Endothelial cell of umbilical vein (primary cell): Measurements from ENCODE around the gene POLE4. TPM values are rescaled to one million over a fixed set of nuclear protein-coding genes. Genes with fewer than 3 reads are reported as not detected.

Source experiments
- BruUV-seq: library from RNA; stranded (reverse); fragments of 400-500 nt; replicated peaks from 2 replicates; lab custom pipeline; 2021; lab: Mats Ljungman, UMichigan
- CTCF ChIA-PET: fragments of 300-600, 350-600 bp; sonication (Branson Sonifier 250); formaldehyde crosslinking; loops from one replicate; lab custom pipeline; 2021; ENCODE audit warnings: antibody characterized with exemption, inconsistent platforms; lab: Charles Lee
- POLR2A ChIA-PET: fragments of 300-600, 350-600 bp; sonication (Branson Sonifier 250); formaldehyde crosslinking; loops from one replicate; lab custom pipeline; 2021; ENCODE audit warnings: antibody characterized with exemption, inconsistent platforms; lab: Charles Lee
- DNase-seq: peaks from one replicate; pipeline ENCODE4 v3.0.0-alpha.2; 2011; ENCODE audit warnings: low read depth, low spot score
- FAIRE-seq: peaks from 2 replicates; lab custom pipeline; 2011; peaks lifted over from hg19 to GRCh38; lab: Jason Lieb, UNC
- H2AFZ ChIP-seq: 2 replicates; pipeline ENCODE4 v1.6.0; 2012; ENCODE audit warnings: low read depth, low read length, control low read depth, inconsistent platforms
- H3K27ac ChIP-seq: 2 replicates; pipeline ENCODE4 v1.5.1; 2011; ENCODE audit warnings: low read depth, mild to moderate bottlenecking, control low read depth, low read length, moderate library complexity; ENCODE audit not compliant: insufficient read depth
- H3K27me3 ChIP-seq, 2 experiments: 2 replicates each; pipeline versions ENCODE4 v1.6.0 to v1.6.1; 2011; ENCODE audit warnings: low read length in 2 of 2, mixed read lengths in 1 of 2; ENCODE audit not compliant: control insufficient read depth in 2 of 2, insufficient read depth in 2 of 2
- H3K36me3 ChIP-seq, 2 experiments: 2 replicates in 1 of 2; 3 replicates in 1 of 2; pipeline ENCODE4 v1.5.1; 2011; ENCODE audit warnings: low read length in 2 of 2, mild to moderate bottlenecking in 1 of 2, moderate library complexity in 1 of 2; ENCODE audit not compliant: control insufficient read depth in 2 of 2, insufficient read depth in 2 of 2; ENCODE audit errors: extremely low read depth in 1 of 2
- H3K4me1 ChIP-seq: 3 replicates; pipeline ENCODE4 v1.5.1; 2011; ENCODE audit warnings: mild to moderate bottlenecking, low read length; ENCODE audit not compliant: control insufficient read depth, insufficient read depth; ENCODE audit errors: extremely low read depth
- H3K4me2 ChIP-seq: 2 replicates; pipeline ENCODE4 v1.6.1; 2011; ENCODE audit warnings: low read length, control low read depth, mixed read lengths; ENCODE audit not compliant: insufficient read depth
- H3K4me3 ChIP-seq, 3 experiments: fragments of 200-600 bp in 1 of 3; sonication (generic), shearing (Covaris generic) in 1 of 3; replicated peaks in 1 of 3; 2 replicates each; pipeline ENCODE4 v1.5.1; 2011 to 2016; ENCODE audit warnings: control low read depth in 3 of 3, low read length in 3 of 3, mild to moderate bottlenecking in 2 of 3, inconsistent platforms in 1 of 3, low read depth in 1 of 3, moderate library complexity in 1 of 3; ENCODE audit not compliant: insufficient read depth in 1 of 3
- H3K79me2 ChIP-seq: 2 replicates; pipeline ENCODE4 v1.6.0; 2012; ENCODE audit warnings: low read length, inconsistent platforms; ENCODE audit not compliant: control insufficient read depth, insufficient read depth
- H3K9ac ChIP-seq: replicated peaks from 2 replicates; pipeline ENCODE3; 2011; ENCODE audit warnings: low read length, control low read depth; ENCODE audit not compliant: insufficient read depth; ENCODE audit errors: extremely low read depth
- H3K9me1 ChIP-seq: replicated peaks from 3 replicates; pipeline ENCODE4 v1.6.0; 2011; ENCODE audit warnings: mild to moderate bottlenecking, low read length; ENCODE audit not compliant: control insufficient read depth, insufficient read depth; ENCODE audit errors: extremely low read depth
- H3K9me3 ChIP-seq: replicated peaks from 2 replicates; pipeline ENCODE4 v1.5.1; 2012; ENCODE audit warnings: low read length, inconsistent platforms; ENCODE audit not compliant: control insufficient read depth, insufficient read depth
- H4K20me1 ChIP-seq: replicated peaks from 2 replicates; pipeline ENCODE3; 2011; ENCODE audit warnings: mild to moderate bottlenecking, low read length; ENCODE audit not compliant: control insufficient read depth, insufficient read depth; ENCODE audit errors: extremely low read depth
- CTCF ChIP-seq, 2 donors: IDR thresholded peaks; 1 replicate in 1 of 2; 2 replicates in 1 of 2; pipeline ENCODE4 v1.5.1; 2011; ENCODE audit warnings: low read length in 2 of 2, mild to moderate bottlenecking in 2 of 2, moderate library complexity in 2 of 2, control low read depth in 1 of 2, inconsistent platforms in 1 of 2, low read depth in 1 of 2; ENCODE audit not compliant: insufficient read depth in 1 of 2; ENCODE audit errors: extremely low read depth in 1 of 2
- EZH2 ChIP-seq: IDR thresholded peaks from 2 replicates; pipeline ENCODE4 v1.6.1; 2012; ENCODE audit warnings: borderline replicate concordance, low read depth, mild to moderate bottlenecking, moderate library complexity, low read length, inconsistent platforms; ENCODE audit not compliant: severe bottlenecking
- GATA2 ChIP-seq: IDR thresholded peaks from 2 replicates; pipeline ENCODE4 v1.7.0; 2011; ENCODE audit warnings: low read depth, mild to moderate bottlenecking, moderate library complexity, mixed read lengths, low read length; ENCODE audit not compliant: insufficient read length, insufficient read depth
- MYC ChIP-seq: IDR thresholded peaks from one replicate; pipeline ENCODE4 v1.6.1; 2011; ENCODE audit warnings: mild to moderate bottlenecking, low read depth, low read length
- POLR2A ChIP-seq: IDR thresholded peaks from 2 replicates; pipeline ENCODE4 v1.6.1; 2012; ENCODE audit warnings: low read depth, mild to moderate bottlenecking, control low read depth, low read length
- POLR2AphosphoS5 ChIP-seq: IDR thresholded peaks from 2 replicates; pipeline ENCODE4 v1.6.1; 2012; ENCODE audit warnings: low read depth, mild to moderate bottlenecking, control low read depth, low read length, moderate library complexity; ENCODE audit not compliant: insufficient read depth
- dilution Hi-C: fragments of 300-500 bp; cut with MboI; formaldehyde crosslinking; loops from one replicate; pipeline ENCODE4 v1.15.0; 2019; ENCODE audit warnings: low sequenced_read_pairs; ENCODE audit not compliant: extremely low pct_ligation_motif_present
- intact Hi-C: fragments of 100-400 bp; cut with micrococcal nuclease; formaldehyde crosslinking; loops from one replicate; pipeline ENCODE4 v1.10.0; 2022
- polyA plus RNA-seq, 4 experiments: library from polyadenylated mRNA; depleted of rRNA in 3 of 4; stranded (reverse) in 3 of 4; unstranded in 1 of 4; fragments of >200 nt; gene quantifications; 2 replicates each; pipeline versions ENCODE4 v1.2.1 to v1.2.3, GENCODE V29; 2011 to 2012; ENCODE audit warnings: missing spikeins in 1 of 4
- total RNA-seq: library from RNA; stranded (reverse); gene quantifications from 2 replicates; pipeline ENCODE4 v1.2.3, GENCODE V29; 2021

POLE4 gene
- total and polyA plus RNA-seq, 2 donors (not counting 3 experiments of a cell fraction or from before 2014, with no cell fraction given) = 21.4 to 42.6 TPM

DNA sequence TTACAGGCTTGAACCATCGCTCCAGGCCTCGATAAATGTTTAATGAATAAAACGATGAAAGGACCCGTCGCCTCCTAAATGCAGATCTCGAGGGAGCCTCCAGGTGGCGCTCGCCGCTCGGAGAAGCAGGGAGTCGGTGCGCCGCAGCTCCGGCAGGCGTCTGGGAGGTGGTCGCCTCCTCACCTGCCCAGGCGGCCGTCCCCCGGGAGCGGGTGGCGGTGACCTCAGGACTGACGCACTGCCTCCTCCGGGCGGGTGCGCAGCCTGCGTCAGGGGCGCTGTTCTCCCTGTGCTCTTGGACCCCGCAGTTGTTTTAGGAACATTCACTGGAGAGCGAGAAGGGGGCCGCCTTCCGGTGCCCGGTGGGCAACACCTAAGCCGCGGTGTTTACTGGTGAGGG lies 38.6 kb upstream of the POLE4 start:
- intact Hi-C loops (loop anchor here (1.0 to 10.0 kb wide), 5 partner anchors 133 to 705 kb away; no protein-coding TSS in a partner anchor), dilution Hi-C loops (no loop called here)
- H3K27me3 ChIP-seq = no peaks in the 10 kb centered on the region
- H3K4me1 ChIP-seq = no peaks in the 10 kb centered on the region
- DNase-seq (peak; percentile 47), FAIRE-seq (peak; percentile 66)
- H3K4me2 ChIP-seq = peak overlapping the region; percentile 9
- CTCF ChIA-PET = interaction anchor here (1.0 to 2.9 kb wide), 14 partner anchors 11 to 708 kb away, joined by 3 to 22 read pairs (median 6); partner anchors contain the start of gene SEMA4F
- BruUV-seq = no TSS peak
- H3K4me3 ChIP-seq = peak overlapping the region in 1 of 3 experiments; percentile 33
- peak overlapping the region; percentile 29 for H2AFZ ChIP-seq
- no peaks in the 10 kb centered on the region for H3K36me3 ChIP-seq
- no peaks in the 10 kb centered on the region for H3K9me3 ChIP-seq
- H3K79me2 ChIP-seq = no peaks in the 10 kb centered on the region
- H4K20me1 ChIP-seq = no peaks in the 10 kb centered on the region
- no peak overlapping the region for H3K9ac ChIP-seq
- TF ChIP-seq EZH2 = no peak
- TF ChIP-seq CTCF (IDR thresholded peaks at IDR 0.05; ENCODE audit: extremely low read depth in 1 of 2, insufficient read depth in 1 of 2, low read depth in 1 of 2, low read length in 2 of 2) = peak; percentile 84 to 93
- TF ChIP-seq MYC = no peak
- no peak for TF ChIP-seq POLR2AphosphoS5
- no peak overlapping the region for H3K27ac ChIP-seq
- no peaks in the 10 kb centered on the region for H3K9me1 ChIP-seq
- POLR2A ChIA-PET = no interaction called here

DNA sequence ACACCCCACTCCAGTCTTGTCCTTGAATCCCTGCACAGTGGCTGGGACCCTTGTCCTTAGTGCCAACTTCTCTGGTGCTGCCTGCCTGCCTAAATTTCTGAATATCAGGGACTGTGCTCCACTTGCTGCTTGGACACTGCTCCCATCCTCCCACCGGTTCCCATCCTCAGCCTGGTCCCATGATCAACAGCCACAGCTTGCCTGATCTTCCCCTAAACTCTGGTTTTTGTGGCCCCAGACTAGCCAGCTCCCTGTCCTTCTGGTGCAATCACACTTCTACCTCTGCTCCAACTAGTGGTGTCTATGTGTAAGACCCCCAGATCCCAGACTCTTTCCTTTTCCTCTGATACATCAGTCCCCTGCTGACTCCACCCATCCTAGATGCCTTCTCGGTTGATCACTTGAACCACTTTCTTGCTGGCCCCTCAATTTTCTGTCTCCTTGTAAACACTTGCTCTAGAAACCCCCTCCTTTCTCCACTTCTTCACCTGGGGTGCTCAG lies 37.2 kb upstream of the POLE4 start:
- Histone ChIP-seq H3K9ac (no peak overlapping the region), H2AFZ (no peak overlapping the region), H3K36me3 (no peaks in the 10 kb centered on the region), H3K27ac (no peak overlapping the region), H4K20me1 (no peaks in the 10 kb centered on the region), H3K4me3 (no peak overlapping the region), H3K9me3 (no peaks in the 10 kb centered on the region), H3K79me2 (no peaks in the 10 kb centered on the region), H3K27me3 (no peaks in the 10 kb centered on the region), H3K4me2 (no peak overlapping the region), H3K9me1 (no peaks in the 10 kb centered on the region), H3K4me1 (no peaks in the 10 kb centered on the region)
- no peak for DNase-seq
- intact Hi-C loops = no loop called here
- no peak for FAIRE-seq
- dilution Hi-C loops = no loop called here
- ChIA-PET POLR2A (no interaction called here), CTCF (no interaction called here)
- TF ChIP-seq MYC (no peak), POLR2A (no peak), EZH2 (no peak), GATA2 (no peak), POLR2AphosphoS5 (no peak)
- no TSS peak for BruUV-seq
